HG03520 (cell line): ENCODE measurements around the gene SESN3.
"Not testable (repeated sequence)": the region's sequence is repeated elsewhere in the genome, so short reads cannot be mapped to it uniquely, and the experiment has no call there.

ENCODE experiments used
- ATAC-seq: cut with Tn5 transposase; IDR thresholded peaks from one replicate; pipeline ENCODE4 v1.9.1; 2021; ENCODE audit warnings: mild to moderate bottlenecking, moderate library complexity; ENCODE audit not compliant: unreplicated experiment

The SESN3 gene

GRCh38 chr11:95154514-95154913 lies 76.5 kb downstream of the SESN3 start:
- ATAC-seq, result no peak

DNA sequence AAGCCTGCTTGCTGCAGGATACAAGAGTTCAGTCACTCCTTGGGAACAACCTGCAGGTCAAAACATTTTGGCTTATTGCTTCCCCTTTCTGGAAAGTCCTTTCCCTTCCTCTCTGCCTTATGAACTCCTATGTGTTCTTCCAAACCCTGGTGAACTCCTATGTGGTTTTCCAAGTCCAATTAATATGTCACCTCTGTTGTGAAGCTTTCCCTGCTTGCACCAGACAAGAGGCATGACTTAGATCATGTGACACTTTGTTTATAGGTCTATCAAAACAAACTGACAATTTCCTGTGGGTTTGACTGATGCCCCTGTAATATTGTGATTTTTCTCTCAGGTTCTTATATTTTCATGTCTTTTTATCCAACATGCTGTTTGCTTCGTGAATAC lies 77.2 kb downstream of the SESN3 start:
- ATAC-seq, result no peak

DNA sequence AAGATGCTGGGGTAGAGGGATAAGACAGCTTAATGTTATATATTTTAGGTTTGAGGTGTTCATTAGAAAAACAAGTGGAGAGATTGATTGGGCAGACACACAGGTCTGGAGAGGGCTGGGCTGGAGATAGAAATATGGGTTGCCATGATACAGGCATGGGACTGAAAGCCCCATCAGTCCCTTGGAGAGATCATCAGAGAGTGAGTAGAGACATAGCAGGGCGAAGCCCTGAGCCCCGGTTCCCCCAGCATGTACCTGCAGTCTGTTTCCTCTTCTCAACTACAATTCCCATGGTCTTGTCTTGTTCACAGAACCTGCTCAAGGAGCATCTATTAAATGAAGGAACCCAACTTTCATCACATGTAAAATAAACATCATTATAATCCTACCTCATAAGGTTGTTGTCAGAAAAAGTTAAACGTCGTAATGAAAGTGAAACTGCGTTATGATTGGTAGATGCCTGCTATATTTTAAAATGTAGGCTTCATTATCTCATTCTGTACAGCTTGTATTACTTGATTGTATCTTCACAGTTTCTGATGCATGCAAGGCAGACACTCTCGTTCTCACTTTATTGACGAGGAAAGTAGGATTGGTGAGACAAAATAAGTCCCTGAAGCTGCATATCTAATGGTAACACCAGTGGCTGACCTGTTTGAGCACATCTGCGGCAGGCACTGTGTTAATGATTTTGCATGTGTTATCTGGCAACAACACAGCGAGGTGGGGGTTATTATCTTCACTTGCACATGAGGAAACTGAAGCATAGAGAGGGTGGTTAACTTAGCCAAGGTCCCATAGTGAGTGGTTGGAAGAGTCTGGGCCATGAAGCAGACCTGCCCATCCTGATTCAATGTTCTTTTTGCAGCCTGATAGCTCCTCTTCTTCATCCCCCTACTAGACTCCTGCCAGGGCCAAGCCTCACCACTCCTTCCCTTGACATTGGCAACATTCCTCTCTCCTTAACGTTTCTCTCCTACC lies 77.8 kb downstream of the SESN3 start:
- no peak for ATAC-seq

- peak; percentile 84 for ATAC-seq
Measured at GRCh38 chr11:95150956-95151684, 79.9 kb downstream of the SESN3 start.

DNA sequence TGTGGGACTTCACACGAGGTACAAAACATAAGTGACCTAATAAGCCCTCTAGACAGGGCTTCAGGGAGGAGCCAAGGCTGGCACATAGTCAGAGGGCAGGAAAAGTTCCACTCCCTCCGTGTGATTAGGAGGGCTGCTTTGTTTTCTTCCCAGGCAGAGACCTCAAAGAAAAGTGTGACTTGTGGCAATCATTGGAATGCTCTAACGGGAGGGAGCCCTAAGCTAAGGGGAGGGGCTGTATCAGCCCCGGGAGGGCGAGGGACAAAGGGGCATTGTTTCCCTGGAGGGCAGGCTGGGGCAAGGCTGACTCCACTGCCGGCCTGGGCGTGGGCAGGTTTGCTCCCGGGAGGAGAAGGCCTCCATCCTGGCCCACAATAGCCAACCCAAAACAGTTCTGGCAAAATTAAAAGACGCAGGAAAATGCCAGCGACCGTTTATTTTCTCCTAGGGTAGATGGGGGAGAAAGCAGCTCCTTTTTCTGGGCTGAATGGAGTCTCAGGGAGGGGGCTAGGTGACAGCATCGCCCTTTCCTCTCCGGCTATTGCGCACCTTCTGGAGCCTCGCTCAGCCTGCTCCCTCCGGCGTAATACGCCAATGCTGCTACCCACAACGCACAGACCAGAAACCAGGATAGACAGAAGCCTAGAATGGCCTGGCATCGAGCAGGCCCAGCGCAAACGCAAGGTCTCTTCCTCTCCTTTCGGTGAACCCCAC lies 81.2 kb downstream of the SESN3 start:
- ATAC-seq, result no peak

DNA sequence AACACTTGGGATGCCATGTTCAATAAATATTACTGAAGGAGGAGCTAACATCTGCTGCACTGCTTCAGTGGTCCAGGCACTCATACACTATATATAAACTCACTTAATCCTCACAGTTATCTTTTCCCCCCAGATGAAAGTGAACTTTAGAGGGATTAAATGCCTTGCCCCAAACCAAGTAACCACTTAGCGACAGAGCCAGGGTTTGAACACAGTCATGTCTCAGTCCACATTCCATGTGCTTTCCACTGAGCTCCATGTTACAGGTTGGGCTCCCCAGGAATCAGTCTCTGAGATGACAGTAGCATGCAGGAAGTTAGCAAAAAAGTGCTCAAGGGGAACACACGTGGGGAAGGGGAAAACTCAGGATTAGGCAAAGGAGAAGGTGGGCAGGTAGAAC lies 82.1 kb downstream of the SESN3 start:
- ATAC-seq, result no peak

GRCh38 chr11:95148406-95148805 lies 82.6 kb downstream of the SESN3 start:
- ATAC-seq, result no peak

DNA sequence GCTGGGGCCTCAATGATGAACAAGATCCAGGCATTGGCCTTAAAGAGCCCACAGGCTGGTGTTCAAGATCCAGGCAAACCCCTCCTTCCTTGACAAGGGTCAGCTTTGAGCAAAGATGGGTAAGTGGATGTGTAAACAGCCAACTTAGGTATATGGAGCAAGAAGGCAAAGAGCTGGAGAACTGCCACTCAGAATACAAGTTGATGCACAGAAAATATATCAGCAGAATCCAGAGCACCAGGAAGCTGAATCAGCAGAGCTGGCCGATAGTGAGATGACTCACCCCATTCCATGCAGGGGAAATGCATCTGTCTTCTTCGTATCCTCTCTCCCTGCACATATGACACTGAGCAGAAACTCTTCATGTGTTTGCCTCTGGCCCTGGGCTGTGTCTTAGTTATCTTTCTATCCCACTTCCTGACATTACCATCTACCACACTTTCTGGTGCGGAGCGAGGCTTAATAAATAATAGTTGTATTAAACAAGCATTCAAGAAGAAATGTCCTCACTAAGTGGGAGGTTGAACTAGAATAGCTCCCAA lies 83.6 kb downstream of the SESN3 start:
- ATAC-seq, result no peak

- no peak for ATAC-seq
Measured at GRCh38 chr11:95145430-95146060, 85.5 kb downstream of the SESN3 start.

DNA sequence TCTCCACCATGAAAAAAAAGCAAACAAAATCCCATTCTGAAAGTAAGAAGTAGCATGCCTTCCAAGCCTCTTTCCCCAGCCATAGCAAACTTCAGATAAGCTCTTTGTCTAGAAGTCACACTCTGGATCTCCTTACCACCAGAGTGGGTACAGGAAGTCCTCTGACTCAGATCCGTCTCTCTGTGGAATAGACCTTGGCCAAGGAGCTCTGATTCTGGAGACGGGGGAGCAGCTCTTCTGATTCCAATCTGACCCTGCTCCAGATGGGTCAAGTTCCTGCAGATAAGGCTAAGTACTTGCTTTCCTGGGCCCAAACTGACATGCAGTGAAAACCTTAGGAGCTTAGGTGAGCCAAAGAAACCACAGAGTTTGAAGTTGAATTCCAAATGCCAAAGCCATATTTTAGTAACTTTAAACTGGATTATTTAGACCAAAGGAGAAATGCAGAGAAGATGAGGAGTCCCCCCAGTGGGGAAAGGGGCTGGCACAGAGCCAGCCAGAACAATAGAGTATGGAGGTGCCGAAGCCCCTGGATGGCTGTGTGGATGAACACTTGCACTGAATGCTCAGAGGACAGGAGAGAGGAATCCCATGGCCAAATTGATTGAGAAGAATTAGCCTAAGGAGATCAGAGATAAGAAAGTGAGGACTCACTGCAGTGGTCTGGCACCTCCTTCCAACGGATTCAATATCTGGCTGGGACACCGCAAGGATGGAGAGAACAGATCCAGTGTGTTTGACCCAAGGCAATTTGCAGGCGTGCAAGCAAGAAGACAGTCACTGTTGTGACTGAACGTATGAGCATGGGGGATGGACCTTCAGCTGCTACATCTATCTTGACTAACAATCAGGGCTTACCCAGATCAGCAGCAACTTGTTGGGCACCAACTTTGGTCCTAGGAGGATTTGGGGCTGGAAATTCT lies 86.4 kb downstream of the SESN3 start:
- ATAC-seq, result no peak

- no peak for ATAC-seq
Measured at GRCh38 chr11:95143106-95143681, 87.8 kb downstream of the SESN3 start.

GRCh38 chr11:95142431-95142830 lies 88.6 kb downstream of the SESN3 start:
- no peak for ATAC-seq

GRCh38 chr11:95140397-95141033 lies 90.5 kb downstream of the SESN3 start:
- no peak for ATAC-seq

DNA sequence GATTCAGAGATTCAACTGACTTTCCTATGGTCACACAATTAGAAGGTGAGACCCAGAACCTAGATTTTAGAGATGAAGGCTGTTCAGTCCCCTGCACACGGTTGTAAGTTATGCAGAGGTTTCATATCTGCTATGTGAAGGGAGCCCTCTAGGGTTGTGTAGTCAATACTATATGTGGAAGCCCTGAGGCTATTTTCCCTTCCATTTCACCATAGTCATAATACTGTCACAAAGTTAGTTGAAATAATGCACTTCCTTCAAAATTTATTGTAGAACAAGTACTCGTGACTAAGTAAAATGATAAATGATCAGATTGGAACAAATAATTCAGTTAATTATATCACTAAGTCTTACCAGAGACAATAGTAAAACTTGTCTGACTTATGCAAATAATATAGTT lies 92.6 kb downstream of the SESN3 start:
- ATAC-seq, result peak; percentile 92

DNA sequence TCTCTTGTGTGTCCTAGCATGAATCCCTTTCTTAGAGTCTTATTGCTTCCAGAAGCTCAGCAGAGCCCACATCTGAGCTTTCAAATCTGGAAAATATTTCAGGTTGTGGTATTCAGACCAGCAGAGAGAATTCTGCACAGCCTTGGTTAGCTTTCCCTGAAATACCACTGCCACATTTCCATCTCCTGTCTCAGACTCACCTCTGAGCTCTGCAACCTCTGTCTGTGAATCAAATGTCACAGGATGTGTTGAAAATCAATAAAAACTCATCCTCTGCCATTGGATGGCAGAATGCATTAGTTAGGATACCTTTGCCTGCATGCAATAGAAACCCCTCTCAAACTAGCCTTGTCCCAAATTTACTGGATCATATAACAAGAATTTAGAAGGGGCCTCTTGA lies 93.7 kb downstream of the SESN3 start:
- ATAC-seq, result no peak

- not testable (repeated sequence) for ATAC-seq
Measured at GRCh38 chr11:95136747-95137146, 94.3 kb downstream of the SESN3 start.

GRCh38 chr11:95135880-95136279 lies 95.1 kb downstream of the SESN3 start:
- ATAC-seq, result no peak

DNA sequence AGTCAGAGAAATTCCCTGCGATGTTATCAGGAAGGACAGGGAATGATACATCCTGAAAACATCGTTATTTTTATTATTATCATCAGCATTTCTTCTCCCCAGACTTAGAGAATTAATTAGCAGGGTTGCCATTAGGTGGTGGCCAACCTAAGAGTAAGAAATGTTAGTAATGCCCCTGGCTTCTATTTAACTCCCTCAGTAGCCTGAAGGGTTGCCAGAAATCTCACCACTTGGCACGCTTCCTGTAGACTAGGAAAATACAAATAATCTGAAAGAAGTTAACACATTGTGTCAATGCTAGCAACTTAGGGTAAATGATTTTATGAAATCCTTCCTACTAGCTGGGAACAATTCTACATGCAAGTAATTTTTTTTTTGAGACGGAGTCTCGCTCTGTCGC lies 95.8 kb downstream of the SESN3 start:
- ATAC-seq, result no peak

GRCh38 chr11:95134491-95134890 lies 96.5 kb downstream of the SESN3 start:
- ATAC-seq, result no peak
